Middle frontal gyrus (tissue), 1 donor: Measurements from ENCODE around the gene CD46.
A peak's percentile ranks its signal among the peaks of the same experiment; 100 is the strongest.

Experiments
- DNase-seq: peaks from one replicate; pipeline ENCODE4 v3.0.0-alpha.2; 2015; ENCODE audit warnings: low spot score; ENCODE audit errors: extremely low spot score

CD46 gene

DNA sequence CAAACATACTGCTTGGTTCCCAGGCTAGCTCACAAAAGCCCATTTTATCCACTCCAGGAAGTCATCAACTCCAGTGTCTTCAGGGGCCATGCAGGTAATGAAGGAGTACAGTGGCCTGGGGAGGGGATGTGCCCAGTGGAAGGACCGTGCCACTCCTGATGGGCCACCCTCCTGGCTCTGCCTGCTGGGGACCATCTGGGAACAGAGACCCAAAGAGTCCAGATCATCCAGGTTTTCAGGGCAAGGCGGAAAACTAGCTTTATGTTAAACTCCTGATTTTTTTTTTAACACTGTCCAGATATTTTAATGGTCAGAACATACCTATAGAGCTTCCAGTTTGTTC is 75.6 kb downstream of the CD46 start:
- no peak for DNase-seq

DNA sequence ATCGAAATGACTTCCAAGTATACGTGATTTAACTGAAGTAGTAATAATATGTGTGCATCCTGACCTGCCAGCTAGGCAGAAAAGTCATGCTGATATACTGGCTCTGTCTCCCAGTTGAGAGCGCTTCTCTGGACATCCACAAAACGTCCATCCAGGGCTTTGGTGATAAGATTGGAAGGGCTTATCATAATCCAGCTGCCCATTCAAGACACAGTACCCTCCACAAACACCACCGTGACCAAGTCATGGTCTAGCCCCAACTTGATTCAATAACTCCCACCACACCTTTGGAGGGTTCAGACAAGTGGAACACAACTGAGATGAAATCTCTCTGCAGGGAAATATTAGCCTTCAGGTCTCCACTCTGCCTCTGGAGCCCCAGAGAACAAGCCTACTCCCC is 76.2 kb downstream of the CD46 start:
- no peak for DNase-seq

DNA sequence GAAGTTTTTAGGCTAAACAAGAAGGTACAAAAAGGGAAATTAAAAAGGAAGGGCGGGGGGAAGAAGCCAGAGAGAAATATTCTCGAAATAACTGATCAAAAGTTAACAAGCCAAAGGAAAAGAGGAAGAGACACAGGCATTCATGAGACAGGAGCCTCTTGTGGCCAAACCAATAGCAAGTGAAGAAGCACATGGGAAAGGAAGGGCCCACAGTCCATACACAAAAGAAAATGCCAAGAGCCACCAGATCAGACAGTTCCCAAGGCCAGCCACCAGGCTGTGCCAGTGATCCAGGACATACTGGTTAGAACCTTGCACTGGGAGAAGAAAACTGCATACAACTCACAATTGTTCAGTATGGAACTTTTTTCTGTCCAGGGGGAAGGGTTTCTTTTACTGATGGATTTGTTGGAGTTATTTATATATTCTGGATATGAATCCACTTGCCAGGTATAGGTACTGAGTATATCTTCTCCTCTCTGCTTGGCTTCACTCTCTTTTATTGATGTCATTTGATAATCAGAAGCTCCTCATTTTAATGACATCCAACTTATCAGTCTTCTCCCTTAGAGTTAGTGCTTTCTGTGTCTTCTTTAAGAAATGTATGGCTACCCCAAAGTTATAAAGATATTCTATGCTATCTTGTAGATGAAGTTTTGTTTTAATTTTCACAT is 76.8 kb downstream of the CD46 start:
- peak; percentile 66 for DNase-seq

DNA sequence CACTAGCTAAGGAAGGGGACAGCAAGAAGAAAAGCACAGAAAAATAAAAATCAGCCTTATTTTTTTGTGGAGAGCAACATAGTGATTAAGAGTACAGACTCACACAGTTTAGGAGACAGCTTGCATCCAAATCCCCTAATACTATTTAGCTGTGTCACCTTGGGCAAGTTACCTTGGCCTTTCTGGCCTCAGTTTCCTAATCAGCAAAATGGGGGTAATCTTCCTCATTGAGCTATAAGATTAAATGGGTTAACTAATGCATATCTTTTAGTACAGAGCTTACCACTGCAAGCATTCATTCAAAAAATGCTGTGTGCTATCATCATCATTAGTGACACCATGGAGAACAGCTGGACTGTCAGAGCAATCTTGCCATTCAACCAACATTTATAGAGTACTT is 77.7 kb downstream of the CD46 start:
- DNase-seq: no peak

DNA sequence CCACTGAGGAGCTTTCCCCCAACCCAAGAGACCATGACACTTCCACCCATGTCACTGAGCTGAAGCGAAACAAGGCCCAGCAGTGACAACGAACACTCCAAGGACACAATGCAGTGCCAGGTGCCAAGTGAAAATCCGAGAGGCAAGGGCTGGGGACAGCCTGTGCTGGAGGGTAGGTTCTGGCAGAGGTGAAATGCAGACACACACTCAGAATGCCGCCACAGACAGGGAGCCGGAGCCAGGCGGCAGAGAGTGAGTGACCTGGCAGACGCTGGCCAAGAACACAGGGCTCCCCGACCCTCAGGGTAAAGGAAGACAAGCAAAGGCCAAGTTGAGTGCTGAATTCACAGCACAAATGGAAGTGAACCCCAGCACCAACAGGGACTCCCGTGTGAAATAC is 78.9 kb downstream of the CD46 start:
- DNase-seq: no peak

GRCh38 chr1:207831517-207832327 is 79.9 kb downstream of the CD46 start:
- no peak for DNase-seq

- DNase-seq: no peak
These were observed 80.9 kb downstream of the CD46 start for GRCh38 chr1:207832796-207833195.

DNA sequence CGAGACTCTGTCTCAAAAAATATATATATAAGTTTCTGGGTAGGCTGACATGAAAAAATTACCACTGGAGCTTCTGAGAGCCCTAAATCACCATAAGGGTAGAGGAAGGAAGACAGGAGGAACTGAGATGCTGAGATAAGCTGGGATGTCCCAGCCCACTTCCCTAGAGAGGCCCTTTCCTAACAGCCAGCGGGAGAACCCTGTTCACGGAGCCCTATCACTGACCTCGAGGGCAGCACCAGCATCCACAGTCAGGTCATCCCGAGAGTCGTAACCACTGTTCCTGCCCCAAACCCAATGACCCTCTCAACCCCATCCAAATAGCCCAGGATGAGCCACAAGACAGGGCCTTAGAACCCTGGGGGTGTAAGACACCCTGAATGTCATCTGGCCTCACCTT is 81.5 kb downstream of the CD46 start:
- DNase-seq: no peak

GRCh38 chr1:207833956-207834660 is 82.3 kb downstream of the CD46 start:
- DNase-seq: no peak

DNA sequence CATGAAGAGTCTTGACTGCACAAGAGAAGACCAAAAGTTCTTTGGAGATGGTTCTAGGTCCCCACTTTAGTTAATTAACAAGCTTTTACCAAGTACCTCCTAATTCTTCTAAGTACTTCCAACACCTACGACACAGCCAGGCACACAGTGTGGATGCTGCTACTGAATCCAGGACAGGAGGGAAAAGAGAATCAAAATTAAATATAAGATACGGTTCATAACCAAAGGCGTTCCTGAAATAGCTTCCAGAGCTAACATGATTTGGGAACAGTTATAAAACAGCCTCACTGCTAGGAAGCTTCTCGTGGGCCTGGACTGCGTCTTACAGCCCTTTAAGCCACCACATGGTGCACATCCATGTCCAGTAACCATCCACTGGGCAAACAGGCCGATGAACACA is 84.1 kb downstream of the CD46 start:
- DNase-seq: no peak

DNA sequence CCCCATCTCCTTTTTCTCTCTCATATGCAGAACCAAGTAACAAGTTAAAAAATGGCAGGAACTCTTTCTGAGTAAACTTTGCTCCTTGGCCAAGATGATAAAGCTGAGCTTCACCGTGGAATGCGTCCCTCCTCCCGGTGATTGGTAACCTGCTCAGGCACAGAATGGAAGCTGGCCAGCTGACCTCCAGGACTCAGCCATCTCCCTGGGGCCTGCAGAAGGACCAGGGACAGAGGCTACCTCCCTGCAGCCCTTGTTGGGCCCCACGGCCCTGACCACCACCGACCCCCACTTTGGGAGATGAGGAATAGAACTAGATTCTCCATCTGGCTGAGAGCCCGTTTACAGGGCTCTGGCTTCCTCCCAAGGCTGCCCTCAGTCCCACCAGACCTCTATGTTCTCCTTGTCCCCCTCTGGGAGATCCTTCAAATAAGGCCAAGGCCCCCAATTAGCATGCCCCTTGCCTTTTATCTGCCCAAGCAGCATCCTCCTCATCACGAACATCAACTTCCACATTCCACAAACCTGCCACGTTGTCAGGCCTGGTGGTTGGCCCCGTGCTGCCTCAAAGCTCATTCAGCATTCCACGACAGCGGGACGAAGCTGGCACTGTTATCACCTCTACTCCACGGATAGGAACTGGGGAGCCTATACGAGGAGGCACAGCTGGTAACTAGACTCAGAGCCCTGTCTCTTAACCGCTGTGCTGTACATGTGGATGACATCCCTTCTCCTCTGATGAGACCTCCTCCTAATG is 84.9 kb downstream of the CD46 start:
- no peak for DNase-seq

- no peak for DNase-seq
These were observed 85.8 kb downstream of the CD46 start for GRCh38 chr1:207837673-207838072.

GRCh38 chr1:207838156-207839082 is 86.6 kb downstream of the CD46 start:
- no peak for DNase-seq

- DNase-seq: no peak
These were observed 87.2 kb downstream of the CD46 start for GRCh38 chr1:207839083-207839413.

- DNase-seq: no peak
These were observed 88.5 kb downstream of the CD46 start for GRCh38 chr1:207840380-207840779.

DNA sequence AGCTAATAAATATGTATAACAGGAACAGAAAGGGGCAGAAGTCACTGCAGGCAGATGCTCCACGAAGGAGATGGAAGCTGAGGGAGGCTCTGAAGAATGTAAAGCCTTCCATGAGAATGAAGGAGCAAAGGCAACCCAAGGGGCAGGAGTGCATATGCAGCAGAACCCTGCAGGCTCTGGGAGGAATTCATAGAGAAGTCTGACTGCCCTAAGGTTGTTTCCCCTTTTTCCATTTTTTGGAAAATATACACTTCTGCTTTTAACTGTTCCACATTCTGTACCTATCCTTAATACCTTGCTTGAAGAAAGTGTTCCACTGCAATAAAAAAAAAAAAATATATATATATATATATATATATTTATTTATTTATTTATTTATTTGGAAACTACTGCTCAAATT is 89.4 kb downstream of the CD46 start:
- DNase-seq: no peak

DNA sequence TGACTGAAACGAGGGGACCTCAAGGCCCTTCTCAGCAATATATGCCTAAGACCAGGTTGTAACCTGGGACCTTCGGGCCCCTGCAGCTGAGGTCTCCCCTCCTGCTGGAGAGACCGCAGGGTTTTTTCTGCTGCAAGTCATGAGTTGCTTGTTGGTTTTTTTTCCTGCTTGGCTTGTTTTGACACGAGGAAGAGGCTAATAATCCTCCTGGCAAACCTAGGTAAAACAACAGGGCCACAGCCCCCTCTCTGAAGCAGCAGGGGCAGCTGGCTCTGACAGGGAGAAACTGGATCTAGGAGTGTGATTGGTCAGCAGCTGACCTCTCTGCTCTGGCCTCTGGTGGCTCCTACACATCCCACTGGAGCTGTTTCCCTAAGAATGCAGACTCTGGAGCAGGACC is 90.0 kb downstream of the CD46 start:
- no peak for DNase-seq

GRCh38 chr1:207842506-207842905 is 90.7 kb downstream of the CD46 start:
- DNase-seq: no peak

- no peak for DNase-seq
These were observed 92.5 kb downstream of the CD46 start for GRCh38 chr1:207844371-207844770.
